C4-2B (cell line): ENCODE measurements around the gene MAPK8IP1.

ENCODE experiments used
- H3K27ac ChIP-seq: fragments of 450-650 bp; 2 replicates; pipeline ENCODE4 v1.5.1; 2017
- ZFX ChIP-seq: fragments of 450-650 bp; IDR thresholded peaks from 2 replicates; pipeline ENCODE4 v1.6.1; 2017
- TF ChIP-seq, protein P1 (sequence below): fragments of 450-650 bp; conservative IDR thresholded peaks from 2 replicates; pipeline ENCODE4 v1.5.1; 2017; ENCODE audit warnings: mild to moderate bottlenecking

MAPK8IP1 gene

DNA sequence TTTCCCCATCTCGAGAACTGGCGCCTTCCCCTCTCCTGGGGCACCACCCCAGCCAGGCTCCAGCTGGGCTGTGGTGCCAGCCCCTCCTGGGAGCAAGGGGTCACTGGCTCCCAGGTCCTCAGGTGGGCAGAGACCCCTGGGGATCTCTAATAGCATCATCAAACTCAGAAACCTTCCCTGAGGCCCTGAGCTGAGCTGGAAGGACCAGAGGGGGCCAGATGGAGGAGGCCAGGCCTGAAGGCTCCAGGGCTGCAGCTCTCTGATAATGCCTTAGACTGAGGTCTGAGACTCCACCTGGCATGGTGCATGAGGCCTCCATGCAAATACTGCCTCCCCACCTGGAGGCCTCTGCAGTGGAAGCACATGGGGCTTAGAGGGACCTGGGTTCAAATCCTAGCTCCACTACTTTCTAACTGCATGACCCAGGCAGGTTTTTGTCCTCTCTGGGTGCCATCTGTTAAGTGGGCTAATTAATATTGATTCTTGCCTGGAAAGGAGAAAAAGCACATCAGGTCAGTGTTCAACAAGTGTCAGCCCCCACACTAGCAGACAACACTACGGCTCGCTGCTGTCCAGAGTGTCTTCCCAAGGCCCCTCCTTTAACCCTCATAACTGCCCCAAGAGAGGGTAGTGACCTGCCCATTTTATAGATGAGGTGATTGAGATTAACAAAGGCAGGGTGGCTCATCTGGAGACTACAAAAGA is 1.5 kb downstream of the MAPK8IP1 start:
- no peak for TF ChIP-seq ZFX
- TF ChIP-seq, protein P1, sequence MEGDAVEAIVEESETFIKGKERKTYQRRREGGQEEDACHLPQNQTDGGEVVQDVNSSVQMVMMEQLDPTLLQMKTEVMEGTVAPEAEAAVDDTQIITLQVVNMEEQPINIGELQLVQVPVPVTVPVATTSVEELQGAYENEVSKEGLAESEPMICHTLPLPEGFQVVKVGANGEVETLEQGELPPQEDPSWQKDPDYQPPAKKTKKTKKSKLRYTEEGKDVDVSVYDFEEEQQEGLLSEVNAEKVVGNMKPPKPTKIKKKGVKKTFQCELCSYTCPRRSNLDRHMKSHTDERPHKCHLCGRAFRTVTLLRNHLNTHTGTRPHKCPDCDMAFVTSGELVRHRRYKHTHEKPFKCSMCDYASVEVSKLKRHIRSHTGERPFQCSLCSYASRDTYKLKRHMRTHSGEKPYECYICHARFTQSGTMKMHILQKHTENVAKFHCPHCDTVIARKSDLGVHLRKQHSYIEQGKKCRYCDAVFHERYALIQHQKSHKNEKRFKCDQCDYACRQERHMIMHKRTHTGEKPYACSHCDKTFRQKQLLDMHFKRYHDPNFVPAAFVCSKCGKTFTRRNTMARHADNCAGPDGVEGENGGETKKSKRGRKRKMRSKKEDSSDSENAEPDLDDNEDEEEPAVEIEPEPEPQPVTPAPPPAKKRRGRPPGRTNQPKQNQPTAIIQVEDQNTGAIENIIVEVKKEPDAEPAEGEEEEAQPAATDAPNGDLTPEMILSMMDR, result no peak
- H3K27ac ChIP-seq, result no peak overlapping the region

DNA sequence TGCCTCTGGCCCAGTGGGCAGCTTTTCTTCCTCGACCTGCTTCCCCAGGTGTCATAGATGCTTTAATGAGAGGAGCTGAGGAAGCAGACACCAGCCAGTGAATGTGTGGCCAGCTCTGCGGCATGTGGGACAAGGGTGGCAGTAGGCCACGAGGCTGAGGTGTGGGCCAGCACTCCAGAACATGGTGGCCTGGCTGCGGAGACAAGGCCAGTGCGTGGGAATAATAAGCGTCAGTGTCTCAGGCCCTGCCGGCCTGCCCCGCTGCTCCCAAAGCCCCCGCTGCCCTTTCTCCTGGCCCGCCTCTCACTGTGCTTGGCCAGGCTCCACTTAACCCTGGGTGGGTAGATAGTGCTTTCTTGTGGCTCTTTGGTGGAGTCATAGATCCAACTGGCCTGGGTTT is 2.1 kb downstream of the MAPK8IP1 start:
- no peak overlapping the region for H3K27ac ChIP-seq
- TF ChIP-seq, protein P1, result no peak
- TF ChIP-seq ZFX, result no peak

DNA sequence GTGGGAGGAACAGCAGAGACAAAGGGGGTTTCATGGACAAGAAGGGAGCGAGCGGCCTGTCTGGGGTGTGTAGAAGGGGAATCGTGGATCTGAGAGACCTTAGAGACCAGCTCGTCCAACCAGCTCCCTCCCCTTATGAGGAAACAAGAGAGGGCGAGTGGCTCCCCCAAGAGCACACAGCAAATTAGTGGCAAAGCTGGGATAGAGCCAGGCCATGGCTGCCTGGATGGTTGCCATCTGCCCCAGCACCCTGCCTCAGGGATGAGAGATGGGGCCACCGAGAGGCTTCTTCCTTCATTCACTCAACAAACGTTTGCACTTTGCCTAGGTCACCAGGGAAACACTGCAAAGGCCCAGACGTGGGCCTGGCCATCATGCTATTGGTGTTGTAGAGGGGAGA is 4.1 kb downstream of the MAPK8IP1 start:
- no peak overlapping the region for H3K27ac ChIP-seq
- no peak for TF ChIP-seq ZFX
- TF ChIP-seq, protein P1, result no peak

DNA sequence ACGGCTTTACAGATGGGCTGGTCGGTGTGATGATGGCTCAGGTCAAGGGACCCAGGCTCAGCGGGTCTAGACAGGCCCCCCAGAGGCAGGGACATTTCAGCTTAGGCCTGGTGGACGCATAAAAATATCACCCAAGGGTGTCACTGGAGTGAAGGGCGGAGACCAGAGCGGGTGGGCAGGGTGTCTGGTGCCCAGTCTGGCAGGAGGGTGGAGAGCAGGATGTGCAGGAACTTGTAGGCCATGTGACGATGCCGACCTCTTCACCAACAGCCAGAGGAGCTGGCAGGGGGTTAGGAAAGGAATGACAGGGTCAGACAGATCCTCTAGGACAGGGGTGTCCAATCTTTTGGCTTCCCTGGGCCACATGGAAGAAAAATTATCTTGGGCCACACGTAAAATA is 4.5 kb downstream of the MAPK8IP1 start:
- no peak for TF ChIP-seq ZFX
- TF ChIP-seq, protein P1, result no peak
- H3K27ac ChIP-seq, result no peak overlapping the region

DNA sequence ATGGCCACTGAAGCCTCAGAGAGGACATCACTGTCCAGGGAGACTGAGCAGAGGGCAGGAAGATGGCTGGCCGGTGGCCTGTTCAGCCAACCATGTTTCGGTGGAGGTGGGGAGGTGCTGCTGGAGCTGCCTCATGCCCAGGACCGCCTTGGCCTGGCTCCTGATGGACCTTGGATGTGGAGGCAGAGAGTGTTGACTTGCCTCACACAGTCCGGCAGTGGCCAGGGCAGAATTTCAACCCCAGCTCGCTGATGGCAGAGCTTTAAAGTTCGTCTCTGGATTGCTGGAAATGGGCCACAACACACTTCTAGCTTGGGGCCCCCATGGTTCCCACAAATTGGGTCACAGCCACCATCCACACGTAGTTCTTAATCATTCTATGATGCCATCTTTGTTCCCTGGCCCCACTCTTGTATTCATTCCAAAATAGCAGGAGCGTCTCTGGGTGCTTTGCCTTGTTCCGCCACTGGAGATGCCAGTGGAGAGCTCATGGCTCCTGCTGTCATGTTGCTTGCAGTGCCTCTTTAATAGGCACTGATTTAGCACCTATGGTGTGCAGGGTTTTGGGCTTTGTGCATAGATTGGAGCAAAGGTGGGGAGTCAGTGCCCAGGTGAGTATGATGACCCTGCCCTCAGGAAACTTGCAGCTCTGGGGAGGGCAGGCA is 5.6 kb downstream of the MAPK8IP1 start:
- TF ChIP-seq, protein P1, result no peak
- no peak for TF ChIP-seq ZFX
- no peak overlapping the region for H3K27ac ChIP-seq

DNA sequence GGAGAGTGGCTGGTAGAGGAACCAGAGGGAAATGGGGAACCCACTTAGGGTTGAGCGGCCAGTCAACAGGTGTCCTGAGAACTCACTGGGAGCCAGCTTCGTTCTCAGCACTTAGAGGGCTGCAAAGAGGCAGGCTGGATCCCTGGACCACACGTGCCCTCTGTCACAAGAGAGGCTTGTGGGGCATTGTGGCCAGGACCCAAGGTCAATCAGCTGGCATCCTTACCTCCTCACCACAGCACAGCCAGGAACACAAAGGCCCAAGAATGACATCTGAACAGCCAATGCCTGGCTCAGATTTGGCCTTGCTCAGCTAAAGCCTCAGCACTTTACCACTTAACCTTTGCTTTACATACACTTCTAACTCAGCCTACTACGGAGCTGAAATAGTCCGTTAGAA is 7.4 kb downstream of the MAPK8IP1 start:
- H3K27ac ChIP-seq, result no peak overlapping the region
- TF ChIP-seq ZFX, result no peak
- TF ChIP-seq, protein P1, result no peak

DNA sequence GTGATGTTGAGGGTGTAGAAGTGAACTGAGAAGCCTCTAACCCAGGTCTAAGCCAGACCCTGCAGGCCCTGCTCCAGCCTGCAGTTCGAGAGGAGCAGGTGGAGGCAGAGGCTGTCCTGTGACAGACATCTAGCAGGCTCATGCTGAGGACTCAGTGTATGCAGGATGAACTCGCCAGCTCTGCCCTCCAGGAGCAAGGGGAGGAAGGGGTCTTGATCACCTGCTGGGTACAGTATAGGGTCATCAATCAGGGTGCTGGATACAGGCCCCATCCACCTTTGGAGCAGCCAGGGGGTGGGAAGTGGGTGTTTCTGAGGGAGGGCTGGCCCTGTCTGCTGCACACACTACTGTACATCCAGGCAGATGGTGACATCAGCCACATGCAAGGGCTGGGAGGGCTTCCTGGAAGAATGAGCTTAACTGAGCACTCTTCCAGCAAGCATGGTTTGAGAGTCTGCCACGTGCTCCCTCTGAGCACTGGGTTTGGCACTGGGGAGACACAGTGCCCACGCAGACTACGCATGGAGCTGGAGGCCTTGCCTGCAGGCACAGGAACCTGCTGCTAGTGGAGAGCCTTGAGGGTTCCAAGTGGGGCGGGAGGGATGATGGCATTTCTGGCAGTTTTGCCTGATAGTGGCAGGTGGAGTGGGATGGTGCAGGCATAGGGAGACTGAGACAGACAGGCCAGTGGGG is 9.2 kb downstream of the MAPK8IP1 start:
- no peak overlapping the region for H3K27ac ChIP-seq
- no peak for TF ChIP-seq ZFX
- TF ChIP-seq, protein P1, result no peak
